ENCODE measurements around the gene CYB561.

DNA sequence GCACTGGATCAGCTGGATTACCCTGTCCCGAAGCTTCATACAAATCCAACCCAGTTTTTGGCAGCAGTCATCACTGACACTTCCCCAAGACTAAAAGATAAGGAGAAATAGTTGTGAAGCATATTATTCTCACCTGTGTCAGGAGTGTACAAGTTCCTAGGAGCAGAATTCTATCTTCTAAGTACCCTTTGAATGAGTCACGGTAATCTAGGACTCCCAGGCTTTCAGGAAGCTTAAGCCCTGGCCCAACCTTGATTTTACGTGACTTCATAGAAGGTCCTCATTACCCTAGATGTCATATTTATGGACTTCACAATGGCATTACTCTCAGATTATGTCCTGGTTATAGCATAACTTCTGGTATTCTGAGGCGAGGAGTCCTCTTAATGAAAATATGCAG, 31.9 kb downstream of the CYB561 start:
- TF ChIP-seq, protein P1, sequence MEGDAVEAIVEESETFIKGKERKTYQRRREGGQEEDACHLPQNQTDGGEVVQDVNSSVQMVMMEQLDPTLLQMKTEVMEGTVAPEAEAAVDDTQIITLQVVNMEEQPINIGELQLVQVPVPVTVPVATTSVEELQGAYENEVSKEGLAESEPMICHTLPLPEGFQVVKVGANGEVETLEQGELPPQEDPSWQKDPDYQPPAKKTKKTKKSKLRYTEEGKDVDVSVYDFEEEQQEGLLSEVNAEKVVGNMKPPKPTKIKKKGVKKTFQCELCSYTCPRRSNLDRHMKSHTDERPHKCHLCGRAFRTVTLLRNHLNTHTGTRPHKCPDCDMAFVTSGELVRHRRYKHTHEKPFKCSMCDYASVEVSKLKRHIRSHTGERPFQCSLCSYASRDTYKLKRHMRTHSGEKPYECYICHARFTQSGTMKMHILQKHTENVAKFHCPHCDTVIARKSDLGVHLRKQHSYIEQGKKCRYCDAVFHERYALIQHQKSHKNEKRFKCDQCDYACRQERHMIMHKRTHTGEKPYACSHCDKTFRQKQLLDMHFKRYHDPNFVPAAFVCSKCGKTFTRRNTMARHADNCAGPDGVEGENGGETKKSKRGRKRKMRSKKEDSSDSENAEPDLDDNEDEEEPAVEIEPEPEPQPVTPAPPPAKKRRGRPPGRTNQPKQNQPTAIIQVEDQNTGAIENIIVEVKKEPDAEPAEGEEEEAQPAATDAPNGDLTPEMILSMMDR (IDR thresholded peaks at IDR 0.05): no peak
- no peak for TF ChIP-seq POLR2A (IDR thresholded peaks at IDR 0.05)
